Endothelial cell of umbilical vein (primary cell): Measurements from ENCODE around the gene KISS1R.

Experiments used
- CTCF ChIP-seq, 2 donors: IDR thresholded peaks; 1 replicate in 1 of 2; 2 replicates in 1 of 2; pipeline ENCODE4 v1.5.1; 2011; ENCODE audit warnings: low read length in 2 of 2, mild to moderate bottlenecking in 2 of 2, moderate library complexity in 2 of 2, control low read depth in 1 of 2, inconsistent platforms in 1 of 2, low read depth in 1 of 2; ENCODE audit not compliant: insufficient read depth in 1 of 2; ENCODE audit errors: extremely low read depth in 1 of 2
- EZH2 ChIP-seq: IDR thresholded peaks from 2 replicates; pipeline ENCODE4 v1.6.1; 2012; ENCODE audit warnings: borderline replicate concordance, low read depth, mild to moderate bottlenecking, moderate library complexity, low read length, inconsistent platforms; ENCODE audit not compliant: severe bottlenecking
- GATA2 ChIP-seq: IDR thresholded peaks from 2 replicates; pipeline ENCODE4 v1.7.0; 2011; ENCODE audit warnings: low read depth, mild to moderate bottlenecking, moderate library complexity, mixed read lengths, low read length; ENCODE audit not compliant: insufficient read length, insufficient read depth
- POLR2A ChIP-seq: IDR thresholded peaks from 2 replicates; pipeline ENCODE4 v1.6.1; 2012; ENCODE audit warnings: low read depth, mild to moderate bottlenecking, control low read depth, low read length

- TF ChIP-seq CTCF (IDR thresholded peaks at IDR 0.05; ENCODE audit: extremely low read depth in 1 of 2, insufficient read depth in 1 of 2, low read depth in 1 of 2, low read length in 2 of 2) (no peak), GATA2 (no peak), POLR2A (no peak), EZH2 (no peak)
These were observed 27.4 kb upstream of the KISS1R start for GRCh38 chr19:889662-890295.
